IgD-negative memory B cell (primary cell): ENCODE data around the gene HNRNPUL1. TPM values are rescaled to one million over a fixed set of nuclear protein-coding genes. Genes with fewer than 3 reads are reported as not detected.

Experiments
- H3K27ac Mint-ChIP-seq, 3 donors: one replicate each; pipeline ENCODE4 v1.8.0; 2020 to 2022; ENCODE audit warnings: mild to moderate bottlenecking in 3 of 3, mixed read lengths in 3 of 3, moderate library complexity in 1 of 3
- H3K27me3 Mint-ChIP-seq: one replicate; pipeline ENCODE4 v1.8.0; 2021; ENCODE audit warnings: mixed read lengths
- H3K36me3 Mint-ChIP-seq: one replicate; pipeline ENCODE4 v1.8.0; 2020; ENCODE audit warnings: mild to moderate bottlenecking, mixed read lengths
- H3K4me1 Mint-ChIP-seq, 3 donors: one replicate each; pipeline ENCODE4 v1.8.0; 2020 to 2022; ENCODE audit warnings: mixed read lengths in 3 of 3, mild to moderate bottlenecking in 1 of 3
- H3K4me3 Mint-ChIP-seq, 4 donors: one replicate each; pipeline ENCODE4 v1.8.0; 2020 to 2022; ENCODE audit warnings: mild to moderate bottlenecking in 4 of 4, mixed read lengths in 4 of 4, moderate library complexity in 3 of 4
- H3K9me3 Mint-ChIP-seq, 3 donors: one replicate each; pipeline ENCODE4 v1.8.0; 2020 to 2021; ENCODE audit warnings: mixed read lengths in 3 of 3, mild to moderate bottlenecking in 1 of 3
- polyA plus RNA-seq: library from polyadenylated mRNA; unstranded; fragments of 300-500 nt; fragmentation: Illumina TruSeq; gene quantifications from one replicate; pipeline ENCODE4 v1.2.3, GENCODE V29; 2021

Gene HNRNPUL1
- polyA plus RNA-seq, 1 donor from 2014 or later: 80.9 TPM

DNA sequence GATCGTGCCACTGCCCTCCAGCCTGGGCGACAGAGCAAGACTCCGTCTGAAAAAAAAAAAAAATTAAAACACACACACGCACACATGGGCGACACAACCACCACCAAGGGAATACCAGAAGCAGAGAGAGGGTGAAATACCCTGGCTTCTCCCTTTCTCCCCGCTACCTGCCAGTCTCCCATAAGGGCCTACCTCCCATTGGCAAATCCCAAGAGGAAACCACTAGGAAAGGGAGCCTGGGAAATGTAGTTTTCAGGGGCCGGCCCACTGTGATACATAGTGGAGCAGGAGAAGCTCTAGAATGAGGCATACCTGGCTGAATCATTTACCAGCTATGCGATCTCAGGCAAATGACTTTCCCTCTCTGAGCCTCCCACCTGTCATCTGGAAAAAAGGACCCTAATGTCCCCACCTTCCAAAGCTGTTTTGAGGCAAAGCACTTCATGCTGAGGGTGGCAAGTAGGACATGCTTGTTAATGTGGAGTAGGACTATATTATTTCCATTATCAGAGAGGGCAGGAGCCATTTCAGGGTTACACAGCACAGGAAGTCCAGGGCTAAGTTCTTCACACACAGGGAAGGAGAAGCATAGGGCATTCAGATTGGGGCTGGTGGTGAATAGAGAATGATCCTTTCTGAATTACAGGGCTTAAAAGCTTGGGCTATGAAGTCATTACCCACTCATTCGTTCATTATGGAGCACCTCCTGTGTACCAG lies 14.3 kb upstream of the HNRNPUL1 start:
- Mint-ChIP-seq H3K27me3 (peaks cover 6% of the 10 kb centered on the region), H3K27ac (no peak overlapping the region), H3K4me1 (peaks cover 0 to 1% (median 0%) of the 10 kb centered on the region in 3 donors), H3K9me3 (peaks cover 0 to 2% (median 0%) of the 10 kb centered on the region in 3 donors), H3K36me3 (peaks cover 1% of the 10 kb centered on the region), H3K4me3 (no peak overlapping the region)

DNA sequence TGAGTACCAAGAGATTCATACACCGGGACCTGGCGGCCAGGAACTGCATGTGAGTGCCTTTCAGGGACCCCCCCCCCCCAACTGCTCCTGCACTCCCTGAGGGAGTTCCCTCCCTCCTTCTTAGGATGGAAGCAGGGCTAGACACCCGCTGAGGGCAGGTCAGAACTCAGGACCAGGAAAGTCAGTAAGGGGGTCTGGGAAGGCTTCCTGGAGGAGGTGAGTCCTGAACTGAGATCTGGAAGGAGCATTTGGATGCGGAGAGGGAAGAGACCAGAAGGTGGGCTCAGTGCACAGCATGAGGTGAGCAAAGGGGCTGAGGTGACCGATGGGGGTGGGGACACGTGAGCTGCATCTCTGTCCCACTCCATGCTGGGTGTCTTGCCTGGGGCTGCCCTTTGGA lies 10.5 kb upstream of the HNRNPUL1 start:
- Mint-ChIP-seq H3K4me1 (no peaks in the 10 kb centered on the region), H3K9me3 (peaks cover 0 to 2% (median 0%) of the 10 kb centered on the region in 3 donors), H3K4me3 (no peak overlapping the region), H3K36me3 (no peaks in the 10 kb centered on the region), H3K27ac (no peak overlapping the region), H3K27me3 (peaks cover 6% of the 10 kb centered on the region)

DNA sequence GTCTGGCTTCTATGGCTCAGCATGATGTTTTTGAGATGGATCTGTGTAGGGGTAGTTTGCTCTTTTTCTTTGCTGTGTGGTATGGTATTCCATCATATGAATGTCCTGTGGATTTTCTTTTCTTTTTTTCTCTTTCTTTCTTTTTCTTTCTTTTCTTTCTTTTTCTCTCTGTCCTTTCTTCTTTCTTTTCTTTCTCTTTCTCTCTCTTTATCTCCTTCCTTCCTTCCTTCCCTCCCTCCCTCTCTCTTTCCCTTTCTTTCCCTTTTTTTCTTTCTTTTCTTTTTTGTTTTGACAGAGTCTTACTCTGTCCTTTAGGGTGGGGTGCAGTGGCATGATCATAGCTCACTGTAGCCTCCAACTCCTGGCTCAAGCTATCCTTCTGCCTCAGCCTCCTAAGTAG lies 9.0 kb upstream of the HNRNPUL1 start:
- H3K27me3 Mint-ChIP-seq: peaks cover 6% of the 10 kb centered on the region
- no peaks in the 10 kb centered on the region for H3K4me1 Mint-ChIP-seq
- H3K9me3 Mint-ChIP-seq: no peaks in the 10 kb centered on the region
- H3K4me3 Mint-ChIP-seq: no peak overlapping the region
- H3K27ac Mint-ChIP-seq: no peak overlapping the region
- H3K36me3 Mint-ChIP-seq: no peaks in the 10 kb centered on the region

DNA sequence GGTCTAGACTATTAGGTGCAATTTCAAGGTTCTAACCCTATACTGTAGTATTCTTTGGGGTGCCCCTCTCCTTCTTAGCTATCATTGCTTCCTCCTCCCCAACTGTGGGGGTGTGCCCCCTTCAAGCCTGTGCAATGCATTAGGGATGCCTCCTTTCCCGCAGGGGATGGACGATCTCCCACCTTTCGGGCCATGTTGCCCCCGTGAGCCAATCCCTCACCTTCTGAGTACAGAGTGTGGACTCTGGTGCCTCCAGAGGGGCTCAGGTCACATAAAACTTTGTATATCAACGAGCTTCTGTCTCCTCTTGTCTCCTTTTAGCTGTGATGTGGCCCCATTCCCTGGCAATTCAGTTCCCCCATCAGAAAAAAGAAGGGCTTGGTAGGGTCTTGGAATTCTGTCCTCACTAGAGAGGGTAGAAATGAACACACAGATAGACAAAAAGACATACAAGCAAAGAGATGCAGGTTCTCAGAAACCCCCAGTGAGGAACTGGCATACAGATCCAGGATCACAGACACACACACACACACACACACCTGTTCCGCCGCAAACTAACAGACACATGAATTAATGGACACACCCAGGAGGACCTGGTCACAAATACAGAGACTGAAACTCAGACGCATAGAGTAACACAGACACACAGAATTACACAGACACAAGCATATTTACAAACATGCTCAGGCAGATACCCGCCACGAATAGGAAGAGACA lies 2.5 kb upstream of the HNRNPUL1 start:
- Mint-ChIP-seq H3K27me3 (no peaks in the 10 kb centered on the region), H3K4me1 (peaks cover 11 to 23% (median 21%) of the 10 kb centered on the region in 3 donors), H3K27ac (peak overlapping the region; percentile 99 to 100 (median 99)), H3K9me3 (no peaks in the 10 kb centered on the region), H3K36me3 (no peaks in the 10 kb centered on the region), H3K4me3 (peak overlapping the region; percentile 90 to 98 (median 94))

DNA sequence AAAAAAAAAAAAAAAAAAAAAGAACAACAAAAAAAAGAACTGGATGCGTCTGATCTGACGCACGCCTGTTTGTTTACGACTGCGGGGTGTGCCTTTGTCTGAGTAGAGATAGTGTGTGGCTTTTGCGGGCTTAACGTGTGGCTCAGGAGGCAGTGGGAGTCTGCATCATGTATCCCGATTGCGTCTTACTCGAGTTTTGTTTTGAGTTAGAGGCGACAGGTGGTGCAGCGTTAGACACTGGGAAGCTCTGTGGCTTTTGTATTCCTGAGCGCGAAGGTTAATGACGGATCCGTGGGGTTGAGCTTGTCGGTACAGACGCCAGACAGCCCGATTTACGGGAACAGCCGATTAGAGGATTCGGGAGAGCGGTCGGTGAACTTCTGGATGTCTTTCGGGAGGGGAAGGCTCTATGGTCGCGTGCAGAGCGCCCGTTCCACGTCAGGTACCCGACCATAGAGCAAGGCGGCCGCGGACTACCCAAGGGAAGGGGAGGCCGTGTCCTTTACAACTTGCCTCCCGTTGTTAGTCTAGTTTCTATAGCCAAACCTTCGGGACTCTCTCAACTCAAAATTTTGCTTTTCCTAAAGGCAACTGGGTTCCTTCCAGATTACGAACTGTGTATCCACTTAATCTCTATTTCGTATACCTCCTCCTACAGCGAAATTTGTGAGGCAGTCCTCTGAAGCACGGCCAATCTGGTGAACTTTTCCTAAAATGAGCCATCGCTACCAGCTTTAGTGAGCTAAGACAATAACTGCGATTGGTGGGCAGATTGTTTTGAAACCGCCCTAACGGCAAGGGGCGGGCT lies 926 bp upstream of the HNRNPUL1 start:
- peaks cover 15 to 33% (median 30%) of the 10 kb centered on the region in 3 donors for H3K4me1 Mint-ChIP-seq
- H3K36me3 Mint-ChIP-seq: no peaks in the 10 kb centered on the region
- no peaks in the 10 kb centered on the region for H3K9me3 Mint-ChIP-seq
- no peaks in the 10 kb centered on the region for H3K27me3 Mint-ChIP-seq
- peak overlapping the region; percentile 99 to 100 (median 99) for H3K27ac Mint-ChIP-seq
- H3K4me3 Mint-ChIP-seq: peak overlapping the region; percentile 90 to 98 (median 94)

DNA sequence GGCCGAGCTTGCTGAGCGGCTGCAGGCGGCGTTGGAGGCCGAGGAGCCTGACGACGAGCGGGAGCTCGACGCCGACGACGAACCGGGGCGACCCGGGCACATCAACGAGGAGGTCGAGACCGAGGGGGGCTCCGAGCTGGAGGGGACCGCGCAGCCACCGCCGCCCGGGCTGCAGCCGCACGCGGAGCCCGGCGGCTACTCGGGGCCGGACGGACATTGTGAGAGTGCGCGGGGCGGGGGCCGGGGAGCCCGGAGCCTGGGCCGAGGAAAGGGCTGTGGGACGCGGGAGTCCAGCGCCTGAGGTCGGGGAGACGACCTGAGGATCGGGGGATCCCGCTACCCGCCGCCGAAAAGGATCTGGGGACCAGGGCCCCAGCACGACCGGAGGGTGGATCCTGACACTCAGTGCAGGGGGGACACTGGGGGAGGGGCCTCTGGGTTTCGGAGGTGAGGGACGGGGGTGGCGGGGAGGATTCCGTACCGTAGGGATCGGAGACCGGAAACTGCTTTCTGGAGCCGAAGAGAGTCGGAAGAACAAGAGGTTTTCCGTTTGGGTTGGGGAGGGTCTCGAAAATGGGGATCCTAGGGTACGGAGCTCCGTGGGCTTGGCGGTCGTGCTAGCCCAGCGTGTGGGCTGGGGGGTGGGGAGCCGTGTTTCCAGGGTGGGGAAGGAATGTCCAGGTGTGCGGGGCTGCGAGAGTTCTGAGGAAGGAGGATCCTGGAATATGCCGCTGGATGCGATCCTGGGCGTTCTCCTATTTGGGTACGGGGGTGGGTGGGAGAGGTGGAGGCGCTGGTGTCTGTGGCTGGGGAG lies 616 bp downstream of the HNRNPUL1 start:
- Mint-ChIP-seq H3K27me3 (no peaks in the 10 kb centered on the region), H3K9me3 (no peaks in the 10 kb centered on the region)

DNA sequence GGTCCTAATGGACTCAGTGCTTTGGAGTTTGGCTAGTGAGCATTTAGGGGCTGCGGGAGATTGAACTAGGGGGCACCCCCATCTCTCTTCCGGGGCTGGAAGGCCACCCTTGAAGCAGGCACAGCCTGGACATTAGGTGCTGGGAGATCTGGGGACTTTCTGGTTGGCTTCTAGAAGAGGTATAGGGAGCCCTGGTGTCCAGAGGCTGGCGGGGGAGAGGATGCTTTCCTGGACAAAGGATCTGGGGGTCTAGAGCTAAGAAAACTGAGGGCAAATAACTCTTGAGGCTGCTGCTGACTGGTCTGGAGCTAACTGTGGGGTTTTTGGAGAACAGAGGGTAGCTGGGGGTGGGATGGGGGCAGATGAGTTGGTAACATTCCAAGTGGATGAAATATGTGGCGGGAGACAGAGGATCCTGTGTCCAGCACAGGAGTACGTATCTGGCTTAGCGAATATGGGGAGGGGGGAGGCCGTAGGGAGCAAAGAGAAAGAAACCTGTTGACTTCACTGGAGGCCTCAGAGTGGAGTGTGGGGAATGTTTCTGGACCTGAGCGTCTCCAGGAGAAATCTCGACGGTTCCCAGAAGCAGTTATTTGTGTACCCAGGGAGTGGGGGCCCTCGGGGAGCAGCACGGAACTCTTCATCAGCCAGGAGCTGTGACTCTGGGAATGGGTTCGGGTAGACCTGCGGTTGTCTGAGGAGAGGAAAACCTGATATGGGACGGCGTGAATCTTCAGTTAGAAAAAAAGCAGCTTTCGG lies 1.4 kb downstream of the HNRNPUL1 start:
- H3K4me1 Mint-ChIP-seq: peaks cover 15 to 33% (median 30%) of the 10 kb centered on the region in 3 donors

More for the DNA sequence above, 616 bp downstream of the HNRNPUL1 start:
- H3K4me3 Mint-ChIP-seq: peak overlapping the region; percentile 90 to 98 (median 94)
- H3K4me1 Mint-ChIP-seq: peaks cover 15 to 33% (median 30%) of the 10 kb centered on the region in 3 donors
- H3K36me3 Mint-ChIP-seq: no peaks in the 10 kb centered on the region
- peak overlapping the region; percentile 99 to 100 (median 99) for H3K27ac Mint-ChIP-seq

DNA sequence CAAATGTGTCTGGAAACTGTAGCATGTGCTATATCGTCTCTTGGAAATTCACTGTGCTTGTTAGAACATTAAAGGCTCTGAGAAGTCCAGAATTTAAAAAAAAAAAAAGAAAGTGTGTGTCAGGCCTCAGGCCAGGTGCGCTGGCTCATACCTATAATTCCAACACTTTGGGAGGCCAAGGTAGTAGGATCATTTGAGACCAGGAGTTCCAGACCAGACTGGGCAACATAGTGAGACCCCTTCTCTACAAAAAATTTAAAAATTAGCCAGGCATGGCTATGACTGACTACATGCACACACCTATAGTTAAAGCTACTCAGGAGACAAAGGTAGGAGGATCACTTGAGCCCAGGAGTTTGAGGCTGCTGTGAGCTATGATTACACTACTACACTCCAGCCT lies 4.9 kb downstream of the HNRNPUL1 start:
- Mint-ChIP-seq H3K27ac (no peak overlapping the region), H3K9me3 (no peaks in the 10 kb centered on the region), H3K4me1 (peaks cover 7 to 23% (median 23%) of the 10 kb centered on the region in 3 donors), H3K36me3 (peaks cover 6% of the 10 kb centered on the region), H3K4me3 (no peak overlapping the region), H3K27me3 (no peaks in the 10 kb centered on the region)

More for the DNA sequence above, 1.4 kb downstream of the HNRNPUL1 start:
- H3K36me3 Mint-ChIP-seq: no peaks in the 10 kb centered on the region
- H3K27ac Mint-ChIP-seq: peak overlapping the region; percentile 80 to 100 (median 99)
- no peaks in the 10 kb centered on the region for H3K9me3 Mint-ChIP-seq
- H3K27me3 Mint-ChIP-seq: no peaks in the 10 kb centered on the region
- peak overlapping the region; percentile 90 to 98 (median 94) for H3K4me3 Mint-ChIP-seq

DNA sequence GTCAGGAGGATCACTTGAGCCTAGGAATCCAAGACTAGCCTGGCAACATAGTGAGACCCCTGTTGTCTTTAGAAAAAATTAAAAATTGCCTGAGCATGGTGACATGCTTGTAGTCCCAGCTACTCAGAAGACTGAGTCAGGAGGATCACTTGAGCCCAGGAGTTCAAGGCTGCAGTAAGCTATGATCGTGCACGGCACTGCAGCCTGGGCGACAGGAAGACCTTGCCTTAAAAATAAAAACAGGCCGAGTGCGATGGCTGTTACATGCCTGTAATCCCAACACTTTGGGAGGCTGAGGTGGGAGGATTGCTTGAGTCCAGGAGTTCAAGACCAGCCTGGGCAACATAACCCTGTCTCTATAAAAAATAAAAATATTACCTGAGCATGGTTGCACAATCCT lies 5.4 kb downstream of the HNRNPUL1 start:
- Mint-ChIP-seq H3K9me3 (no peaks in the 10 kb centered on the region), H3K27ac (no peak overlapping the region), H3K27me3 (no peaks in the 10 kb centered on the region), H3K4me1 (peaks cover 7 to 23% (median 23%) of the 10 kb centered on the region in 3 donors), H3K4me3 (no peak overlapping the region), H3K36me3 (peaks cover 6% of the 10 kb centered on the region)

DNA sequence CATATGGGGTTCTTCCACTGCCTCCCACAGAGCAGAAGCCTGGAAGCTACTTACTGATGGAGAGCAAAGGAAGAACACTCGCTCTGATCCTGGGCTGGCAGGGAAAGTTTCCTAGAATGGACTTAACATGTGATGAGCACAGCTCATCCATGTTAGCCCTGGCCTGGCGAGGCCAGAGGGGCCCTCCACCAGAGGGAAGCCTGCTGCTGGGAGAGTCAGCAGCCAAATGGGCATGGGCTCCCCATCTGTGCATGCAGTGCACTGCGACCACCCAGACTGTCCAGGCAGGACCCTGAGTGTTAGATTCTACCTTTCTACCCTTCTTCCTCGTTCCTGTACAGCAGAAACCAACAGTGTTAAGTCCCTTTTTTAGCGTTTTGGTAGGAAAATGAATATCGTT lies 8.9 kb downstream of the HNRNPUL1 start:
- no peaks in the 10 kb centered on the region for H3K27me3 Mint-ChIP-seq
- H3K27ac Mint-ChIP-seq: peak overlapping the region in 1 of 3 donors; percentile 43
- H3K9me3 Mint-ChIP-seq: no peaks in the 10 kb centered on the region
- H3K36me3 Mint-ChIP-seq: peaks cover 10% of the 10 kb centered on the region
- H3K4me3 Mint-ChIP-seq: no peak overlapping the region
- H3K4me1 Mint-ChIP-seq: no peaks in the 10 kb centered on the region

DNA sequence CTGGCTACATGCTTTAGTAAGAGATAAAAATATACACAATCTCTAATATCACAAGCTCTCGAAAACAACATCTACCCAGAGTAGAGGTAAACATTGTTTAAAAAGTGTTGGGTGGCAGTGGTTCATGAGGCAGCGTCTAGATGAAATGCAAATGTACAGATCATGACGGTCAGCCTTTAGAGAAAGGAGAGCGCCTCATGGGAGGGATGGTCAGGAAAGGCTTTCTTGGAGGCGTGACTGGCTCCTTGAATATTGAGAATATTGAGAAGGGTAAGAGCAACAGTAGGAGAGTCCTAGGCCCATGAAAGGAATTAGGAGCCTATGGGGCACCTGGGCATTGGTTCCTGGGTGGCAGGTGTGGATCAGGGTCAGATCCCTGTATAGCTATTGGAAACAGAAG lies 10.6 kb downstream of the HNRNPUL1 start:
- Mint-ChIP-seq H3K27ac (peak overlapping the region in 1 of 3 donors; percentile 48), H3K27me3 (no peaks in the 10 kb centered on the region), H3K9me3 (no peaks in the 10 kb centered on the region), H3K36me3 (peaks cover 14% of the 10 kb centered on the region), H3K4me1 (no peaks in the 10 kb centered on the region), H3K4me3 (no peak overlapping the region)

DNA sequence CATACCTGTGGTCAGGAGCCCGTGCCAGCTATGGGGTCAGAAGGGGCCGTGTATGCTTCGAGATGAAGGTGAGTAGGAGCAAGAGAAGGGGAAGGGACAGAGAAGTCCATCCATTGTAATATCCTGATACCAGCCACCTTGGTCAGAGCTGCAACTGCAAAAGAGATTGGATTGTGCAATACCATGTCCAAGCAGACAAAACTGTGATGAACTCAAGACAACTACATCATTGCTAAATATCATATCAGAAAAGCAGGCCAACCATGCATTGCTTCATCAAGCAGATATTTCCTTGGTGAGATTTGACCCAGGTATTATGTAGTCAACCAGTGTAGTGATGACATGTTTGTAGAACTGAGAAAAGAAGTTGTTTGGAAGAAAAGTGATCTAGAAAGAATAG lies 12.1 kb downstream of the HNRNPUL1 start:
- Mint-ChIP-seq H3K4me1 (no peaks in the 10 kb centered on the region), H3K4me3 (peak overlapping the region in 1 of 4 donors; percentile 9), H3K36me3 (peaks cover 16% of the 10 kb centered on the region), H3K27me3 (no peaks in the 10 kb centered on the region), H3K27ac (peak overlapping the region in 1 of 3 donors; percentile 11), H3K9me3 (no peaks in the 10 kb centered on the region)

DNA sequence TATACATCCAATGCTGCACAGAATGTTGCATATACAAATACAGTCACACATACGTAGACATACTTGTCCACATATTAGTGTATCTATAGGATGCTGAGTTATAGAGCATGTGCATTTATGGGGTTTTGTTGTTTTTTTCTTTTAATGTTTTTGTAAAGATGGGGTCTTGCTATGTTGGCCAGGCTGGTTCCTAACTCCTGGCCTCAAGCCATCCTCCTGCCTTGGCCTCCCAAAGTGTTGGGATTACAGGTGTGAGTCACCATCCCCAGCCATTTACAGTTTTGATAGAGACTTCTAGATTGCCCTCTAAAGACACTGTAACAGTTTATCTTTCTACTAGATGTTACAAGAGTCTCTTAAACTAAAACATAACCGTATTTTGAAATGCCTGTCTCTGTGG lies 14.3 kb downstream of the HNRNPUL1 start:
- Mint-ChIP-seq H3K9me3 (no peaks in the 10 kb centered on the region), H3K4me1 (no peaks in the 10 kb centered on the region), H3K4me3 (no peak overlapping the region), H3K27me3 (no peaks in the 10 kb centered on the region), H3K36me3 (peaks cover 10% of the 10 kb centered on the region), H3K27ac (no peak overlapping the region)
